Stimulated activated CD8-positive, alpha-beta memory T cell treated with anti-CD3 and anti-CD28 coated beads, Interleukin-15, amount 100 ng/mL, for 4 hours (primary cell): ENCODE data around the gene HPCAL4.

Experiments used
- DNase-seq, 2 donors: peaks; one replicate each; pipeline ENCODE4 v3.0.0-alpha.2; 2020; ENCODE audit warnings: low read depth in 2 of 2

Gene HPCAL4

DNA sequence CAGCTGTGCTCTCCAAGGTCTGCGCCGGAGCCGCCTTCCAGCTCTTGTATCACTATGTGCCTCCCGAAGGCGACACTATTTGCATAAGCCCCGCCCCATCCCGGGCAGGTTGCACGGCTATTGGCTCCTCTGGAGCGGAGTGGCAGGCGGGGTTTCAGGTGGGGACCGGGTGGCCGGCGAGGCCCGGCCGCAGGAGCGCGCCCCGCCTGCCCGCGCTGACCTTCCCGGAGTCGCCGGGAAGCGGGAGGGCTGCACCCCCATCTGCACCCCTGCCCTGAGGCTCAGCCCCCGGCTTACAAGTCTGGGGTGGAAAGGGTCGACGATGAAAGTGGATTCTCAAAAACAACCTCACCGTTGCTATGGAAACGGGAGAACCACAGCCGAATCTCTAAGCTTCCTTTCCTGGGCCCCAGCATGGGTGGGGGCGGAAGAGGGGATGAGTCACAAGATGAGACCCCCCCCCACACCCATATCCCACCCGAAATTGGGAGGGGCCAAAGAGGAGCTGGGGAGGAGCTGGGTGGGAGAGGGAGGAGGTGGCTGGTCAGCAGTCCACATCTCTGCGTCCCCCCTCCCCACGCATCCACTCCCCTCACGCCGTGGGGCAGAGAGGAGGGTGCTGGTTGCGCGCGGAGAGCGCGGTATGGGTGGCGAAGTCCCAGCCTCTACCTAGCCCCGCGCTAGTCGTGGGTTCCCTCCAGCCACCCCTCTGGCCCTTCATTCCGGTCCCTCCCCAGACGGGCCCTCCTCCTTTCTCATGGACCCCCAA, at the start of gene HPCAL4:
Gene HPCAL4 (minus strand): TSS at position 51 of the 769 bp plus-strand sequence. CDS start 6,830 bp downstream, outside the sequence.
- peak; percentile 73 to 91 for DNase-seq

DNA sequence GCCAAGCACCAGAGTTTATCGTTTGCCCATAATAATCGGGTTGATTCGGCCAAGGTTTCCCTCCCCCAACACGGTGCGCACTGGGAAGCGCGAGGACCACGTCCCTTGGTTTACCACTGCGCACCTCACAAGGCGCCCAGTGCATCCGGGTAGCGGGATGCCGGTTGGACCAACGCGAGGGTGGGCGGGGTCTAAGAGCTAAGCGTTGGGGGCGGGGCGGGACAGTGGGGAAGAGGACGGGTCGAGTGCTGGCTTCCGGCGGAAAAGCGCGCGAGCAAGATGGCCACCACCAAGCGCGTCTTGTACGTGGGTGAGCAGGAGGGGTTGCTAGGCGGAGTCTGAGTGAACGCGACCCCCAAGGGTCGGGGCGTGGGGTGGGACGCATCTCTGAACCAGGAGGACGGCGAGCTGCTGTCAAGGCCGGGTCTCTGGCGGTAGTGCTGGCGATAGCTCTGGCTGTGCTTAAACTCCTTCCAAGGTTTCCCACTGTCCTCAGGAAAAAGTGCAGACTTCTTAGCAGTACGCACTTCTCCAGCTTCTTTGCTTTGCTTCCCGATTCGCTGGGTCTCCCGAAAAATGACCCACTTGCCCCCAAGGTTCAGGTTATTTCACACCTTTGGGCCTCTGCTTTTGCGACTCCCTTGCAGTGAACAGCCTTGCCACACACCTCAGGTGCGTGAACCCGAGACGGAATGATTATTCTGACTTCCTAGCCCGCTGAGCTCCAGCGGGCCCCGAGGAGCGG, 47.6 kb upstream of the HPCAL4 start, which contains the start of gene PPIE:
Gene PPIE (plus strand): TSS at position 261 of the 745 bp plus-strand sequence. CDS start 19 bp downstream, at position 280.
- DNase-seq = peak; percentile 89 to 92

DNA sequence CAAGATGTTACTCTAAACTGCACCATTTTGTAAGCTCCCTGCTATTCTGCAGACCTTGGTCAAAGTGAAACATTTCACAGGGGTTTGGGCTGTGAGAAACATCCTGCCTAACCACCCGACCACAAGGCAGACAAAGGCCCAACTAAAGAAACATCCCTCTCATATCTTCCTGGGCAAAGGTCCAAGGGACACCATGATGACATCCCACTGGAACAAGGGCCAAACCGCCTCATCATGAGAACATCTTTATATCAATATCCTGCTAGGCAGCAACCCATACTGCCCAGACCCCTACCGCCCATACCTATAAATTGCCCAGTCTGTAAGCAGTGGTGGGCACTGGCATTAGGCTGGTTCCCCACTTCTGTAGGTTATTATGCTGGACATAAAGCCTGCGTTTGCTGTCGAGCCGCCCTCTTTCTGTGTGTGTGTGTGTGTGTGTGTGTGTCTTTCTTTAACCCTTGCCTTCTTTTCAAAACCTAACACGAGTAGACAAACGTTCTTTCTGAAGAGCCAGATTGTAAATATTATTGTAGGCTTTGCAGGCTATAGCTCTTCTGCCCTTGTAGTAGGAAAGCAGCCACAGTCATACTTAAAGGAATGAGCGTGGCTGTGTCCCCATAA, 46.4 kb upstream of the HPCAL4 start:
- DNase-seq = no peak

DNA sequence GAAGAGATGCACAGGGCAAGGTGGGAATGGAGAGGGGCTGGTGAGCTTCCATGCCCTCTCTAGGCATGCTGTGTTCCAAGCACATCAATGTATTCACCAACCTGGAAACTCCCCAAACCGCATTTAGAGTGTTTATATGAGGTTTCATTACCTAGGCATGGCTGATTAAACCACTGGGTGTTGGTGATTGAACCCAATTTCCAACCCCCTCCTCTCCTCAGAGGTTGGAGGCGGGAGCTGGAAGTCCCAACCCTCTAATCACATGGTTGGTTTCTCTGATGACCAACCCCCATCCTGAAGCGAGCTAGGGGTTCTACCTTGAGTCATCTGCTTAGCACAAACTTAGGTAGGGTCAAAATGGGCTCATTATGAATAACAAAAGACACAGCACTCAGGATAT, 44.5 kb upstream of the HPCAL4 start:
- no peak for DNase-seq

DNA sequence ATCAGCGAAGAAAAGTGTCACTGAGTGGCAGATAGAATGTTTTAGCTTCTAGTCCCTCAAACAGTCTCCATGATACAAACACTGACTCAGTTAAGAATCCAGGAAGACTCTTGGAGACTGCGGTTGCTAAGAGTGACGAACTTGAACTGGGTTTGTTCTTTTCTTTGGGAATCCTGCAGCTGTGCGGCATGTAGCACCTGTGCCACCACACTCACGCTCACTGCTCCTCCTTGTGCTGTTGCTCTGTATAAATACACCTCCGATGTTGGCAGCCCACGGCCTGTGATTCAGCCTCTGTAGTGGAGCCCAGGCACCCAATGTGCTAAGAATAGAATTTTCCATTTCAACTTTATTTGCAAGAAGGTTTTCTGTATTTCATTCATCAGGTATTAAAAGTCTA, 41.9 kb upstream of the HPCAL4 start:
- DNase-seq = no peak

DNA sequence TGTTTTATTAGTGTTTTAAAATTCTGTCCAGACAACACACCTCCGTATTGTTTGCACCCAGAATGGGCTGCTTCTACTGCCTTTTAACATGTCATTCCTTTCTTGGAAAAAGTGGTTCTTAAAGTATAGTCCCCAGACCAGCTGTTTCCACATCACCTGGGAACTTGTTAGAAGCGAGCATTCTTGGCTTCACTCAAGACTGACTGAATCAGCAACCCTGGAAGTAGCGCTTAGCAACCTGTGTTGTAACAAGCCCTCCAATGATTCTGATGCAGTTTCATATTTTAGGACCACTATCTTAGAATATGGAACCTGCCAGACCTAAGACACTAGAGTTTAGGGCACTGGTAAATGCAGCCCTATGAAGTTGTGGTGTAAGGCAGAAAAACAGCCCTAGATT, 41.5 kb upstream of the HPCAL4 start:
- DNase-seq = no peak

DNA sequence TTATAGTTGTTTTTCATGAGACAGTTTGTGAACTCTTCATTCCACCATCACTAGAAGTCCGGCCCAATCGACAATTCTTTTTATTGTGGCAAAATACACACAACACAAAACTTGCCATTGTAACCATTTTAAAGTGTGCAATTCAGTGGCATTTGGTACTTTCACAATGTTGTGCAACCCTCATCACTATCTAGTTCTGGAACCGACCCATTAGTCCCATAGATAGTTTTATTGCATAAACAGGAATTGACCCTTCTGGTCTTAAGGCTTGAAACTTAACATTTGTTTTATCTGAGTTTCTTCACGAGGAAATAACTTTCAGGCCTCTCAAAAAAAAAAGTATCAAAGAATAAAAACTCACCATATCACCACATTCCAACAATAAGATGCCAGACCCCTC, 38.6 kb upstream of the HPCAL4 start:
- DNase-seq = no peak

DNA sequence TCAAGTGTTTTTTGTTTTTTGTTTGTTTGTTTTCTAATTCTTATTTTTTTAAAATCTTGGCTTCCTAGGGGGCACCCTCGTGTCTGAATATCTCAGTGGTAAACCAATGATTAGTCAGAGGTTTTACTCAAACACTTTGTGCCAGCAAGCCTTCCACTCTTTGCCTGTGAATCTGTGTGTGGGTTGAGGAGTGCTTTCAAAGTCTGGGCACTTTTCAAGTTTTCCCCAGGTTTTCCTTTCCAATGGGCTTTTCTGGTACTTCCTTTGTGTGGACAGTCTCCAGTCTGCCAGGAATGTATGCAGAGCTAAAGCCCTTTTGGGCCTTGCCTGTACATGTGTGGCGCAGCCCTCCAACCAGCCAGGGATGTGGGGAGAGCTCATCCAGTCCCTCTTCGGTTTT, 37.8 kb upstream of the HPCAL4 start:
- no peak for DNase-seq

DNA sequence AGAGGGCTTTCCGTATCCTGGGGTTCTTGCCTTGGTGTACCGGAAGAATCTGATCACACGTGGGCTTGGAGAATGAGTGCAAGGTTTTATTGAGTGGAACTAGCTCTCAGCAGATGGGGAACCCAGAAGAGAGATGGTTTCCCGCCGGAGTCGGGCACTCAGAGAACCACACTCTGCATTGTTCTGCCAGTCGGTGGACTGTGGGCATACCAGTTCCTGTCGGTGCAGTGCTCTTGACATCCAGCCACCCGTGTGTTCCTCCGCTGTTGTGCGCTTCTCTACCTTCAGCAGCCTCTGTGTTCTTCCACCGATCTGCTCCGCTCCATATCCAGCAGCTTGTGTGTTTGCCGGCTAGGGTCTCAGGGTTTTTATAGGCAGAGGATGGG, 36.7 kb upstream of the HPCAL4 start:
- no peak for DNase-seq

DNA sequence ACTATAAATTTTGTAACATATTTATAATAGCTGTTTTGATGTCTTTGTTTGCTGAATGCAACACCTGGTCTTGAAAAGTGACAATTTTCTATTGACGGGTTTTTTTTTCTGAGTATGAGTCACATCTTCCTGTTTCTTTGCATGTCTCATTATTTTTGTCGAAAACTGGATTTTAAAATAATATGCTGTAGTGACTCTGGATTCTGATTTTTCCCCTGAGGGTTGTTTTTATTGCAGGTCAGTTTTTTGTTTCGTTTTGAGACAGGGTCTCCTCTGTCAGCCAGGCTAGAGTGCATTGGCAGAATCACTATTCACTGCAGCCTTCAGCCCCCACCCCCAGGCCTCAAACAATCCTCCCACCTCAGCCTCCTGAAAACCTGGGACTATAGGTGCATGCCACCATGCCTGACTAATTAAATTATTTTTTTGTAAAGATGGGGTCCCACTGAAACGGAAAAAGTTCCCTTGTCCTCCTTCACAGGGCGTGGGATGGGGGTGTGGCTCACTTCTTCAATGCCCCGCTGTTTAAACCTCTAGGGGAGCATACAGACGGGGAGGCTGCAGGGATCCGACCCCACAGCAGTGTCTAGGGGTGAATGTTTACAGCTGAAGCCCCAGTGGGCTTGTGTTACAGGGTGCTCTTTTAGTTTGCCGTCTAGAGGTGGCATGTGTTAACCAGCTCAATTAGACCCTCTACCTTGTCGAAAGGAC, 36.1 kb upstream of the HPCAL4 start:
- no peak for DNase-seq

DNA sequence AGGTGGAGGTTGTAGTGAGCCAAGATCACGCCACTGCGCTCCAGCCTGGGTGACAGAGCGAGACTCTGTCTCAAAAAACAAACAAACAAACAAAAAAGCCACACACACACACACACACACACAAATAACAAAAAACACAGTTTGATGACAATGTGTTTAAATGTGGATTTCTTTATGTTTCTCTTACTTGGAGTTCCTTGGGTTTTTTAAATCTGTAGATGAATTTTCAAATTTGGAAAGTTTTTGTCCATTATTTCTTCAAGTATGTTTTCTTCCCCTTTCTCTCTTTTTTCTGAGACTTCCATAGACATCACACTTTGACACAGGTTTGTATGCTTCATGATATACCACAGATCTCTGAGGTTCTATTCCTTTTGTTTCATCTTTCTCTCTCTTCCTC, 35.4 kb upstream of the HPCAL4 start:
- DNase-seq = no peak

DNA sequence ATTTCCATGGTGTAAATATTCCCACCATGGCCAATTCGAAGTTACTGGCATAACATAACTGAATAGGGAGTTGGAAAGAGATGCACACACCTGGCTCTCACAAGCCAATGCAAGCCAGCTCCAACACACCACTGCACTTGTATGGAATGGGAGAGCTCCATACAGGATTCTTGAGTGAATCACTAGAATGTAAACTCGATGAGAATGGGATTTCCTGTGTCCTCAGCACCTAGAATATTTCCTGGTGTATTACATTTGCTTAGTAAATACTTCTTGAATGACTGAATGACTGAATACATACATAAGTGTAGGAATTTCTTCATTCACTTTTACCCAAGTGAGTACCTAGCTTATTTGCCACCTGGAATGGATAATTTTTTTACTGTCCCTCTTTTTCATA, 31.3 kb upstream of the HPCAL4 start:
- DNase-seq = no peak

DNA sequence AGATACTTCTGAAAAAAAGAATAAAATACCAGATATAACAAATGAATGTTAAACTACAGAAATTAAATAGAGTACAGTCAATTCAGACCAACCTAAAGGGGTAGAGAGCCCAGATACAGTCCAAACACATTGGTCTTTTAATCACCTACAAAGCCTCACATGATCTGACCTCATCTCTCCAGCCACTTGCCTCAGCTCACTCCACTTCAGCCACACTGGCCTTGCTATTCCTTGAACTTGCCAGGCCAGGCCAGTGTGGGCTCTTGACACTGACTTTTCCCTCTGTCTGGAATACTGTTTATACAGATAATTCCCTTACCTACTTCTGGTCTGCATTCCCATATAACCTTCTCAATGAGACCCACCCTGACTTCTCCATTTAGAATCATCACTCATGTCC, 30.4 kb upstream of the HPCAL4 start:
- DNase-seq = no peak

DNA sequence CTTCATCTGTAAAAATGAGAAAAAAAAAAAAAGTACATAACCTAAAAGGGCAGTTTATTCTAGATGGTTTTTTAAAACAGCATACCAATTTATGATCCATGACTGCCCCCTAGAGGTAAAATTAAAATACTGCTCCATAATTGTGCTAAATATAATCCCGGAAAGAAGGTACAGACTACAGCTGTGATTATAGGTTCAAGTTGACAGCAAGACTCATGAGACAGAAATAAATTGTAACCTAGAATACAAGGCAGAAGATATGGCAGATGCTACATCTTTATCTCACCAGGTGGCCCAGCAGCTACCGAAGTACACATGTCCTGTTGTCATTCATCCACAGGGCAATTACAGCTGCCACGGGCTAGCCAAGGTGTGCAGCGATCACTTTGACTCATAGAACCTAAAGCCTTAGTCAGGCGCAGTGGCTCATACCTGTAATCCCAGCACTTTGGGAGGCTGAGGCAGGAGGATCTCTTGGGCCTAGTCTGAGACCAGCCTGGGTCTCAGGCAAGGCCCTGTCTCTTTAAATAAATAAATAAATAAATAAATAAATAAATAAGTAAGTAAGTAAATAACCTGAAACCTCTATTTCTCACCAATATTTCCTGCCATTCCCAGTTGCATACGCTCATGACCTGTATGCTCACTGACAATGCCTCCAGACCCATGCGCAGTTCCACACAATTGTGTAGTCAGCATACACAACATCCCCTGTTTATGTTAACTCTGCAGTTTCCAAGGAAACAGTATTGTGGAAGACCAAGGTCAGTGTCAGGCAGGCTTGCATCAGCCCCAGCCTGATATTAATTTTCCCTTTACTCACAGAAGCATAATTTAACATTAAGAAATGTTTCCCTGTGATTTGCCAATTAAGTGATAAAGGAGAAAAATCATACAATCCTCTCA, 29.1 kb upstream of the HPCAL4 start:
- no peak for DNase-seq

DNA sequence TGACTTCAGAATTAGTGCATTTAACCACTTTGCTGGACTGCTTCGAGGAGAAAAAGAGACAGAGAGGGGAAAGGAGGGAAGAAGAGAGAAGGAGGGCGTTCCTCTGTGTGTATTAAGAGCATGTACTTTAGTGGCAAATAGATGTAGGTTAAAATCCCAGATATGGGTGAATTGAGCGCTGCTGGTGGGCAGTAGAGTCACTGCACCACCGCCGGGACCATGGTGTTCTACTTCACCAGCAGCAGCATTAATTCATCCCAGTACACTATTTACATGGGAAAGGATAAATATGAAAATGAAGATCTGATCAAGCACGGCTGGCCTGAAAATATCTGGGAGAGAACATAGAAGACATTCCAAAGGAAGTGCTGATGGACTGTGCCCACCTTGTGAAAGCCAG, 26.6 kb upstream of the HPCAL4 start:
- DNase-seq = no peak

DNA sequence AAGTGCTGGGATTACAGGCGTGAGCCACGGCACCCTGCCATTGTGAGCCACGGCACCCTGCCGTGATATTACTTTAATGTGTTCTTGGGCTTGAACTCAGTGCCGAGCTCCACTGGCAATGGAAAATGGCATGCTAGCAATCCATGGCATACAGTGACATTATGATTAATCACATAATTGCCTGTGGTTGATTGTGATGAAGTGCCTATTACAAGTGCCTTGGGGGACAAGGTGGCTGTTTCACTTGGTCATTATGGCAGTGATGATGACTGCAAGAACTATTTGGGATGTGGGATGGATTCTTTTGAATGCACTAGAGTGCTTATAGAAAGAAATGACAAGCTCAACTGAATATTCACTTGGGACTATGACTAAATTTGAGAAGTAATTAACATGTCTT, 22.3 kb upstream of the HPCAL4 start:
- DNase-seq = no peak

DNA sequence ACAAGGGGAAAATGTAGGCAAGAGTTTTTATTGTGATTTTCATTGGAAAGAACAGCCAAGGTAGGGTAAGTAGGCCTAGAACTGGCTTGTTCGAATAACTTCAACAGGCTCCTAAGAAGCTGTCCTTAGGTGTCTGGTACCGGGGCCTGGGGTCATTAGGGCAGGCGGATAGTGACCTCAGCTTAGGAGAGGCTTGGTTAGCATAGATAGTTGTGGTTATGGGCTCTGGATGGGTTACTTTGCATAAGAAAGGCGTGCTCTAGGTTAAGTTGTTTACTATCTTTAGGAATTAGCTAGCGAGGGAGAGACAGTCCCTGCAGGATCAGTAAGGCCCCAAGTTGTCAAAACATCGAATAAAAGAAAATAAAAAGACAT, 20.7 kb upstream of the HPCAL4 start:
- no peak for DNase-seq

DNA sequence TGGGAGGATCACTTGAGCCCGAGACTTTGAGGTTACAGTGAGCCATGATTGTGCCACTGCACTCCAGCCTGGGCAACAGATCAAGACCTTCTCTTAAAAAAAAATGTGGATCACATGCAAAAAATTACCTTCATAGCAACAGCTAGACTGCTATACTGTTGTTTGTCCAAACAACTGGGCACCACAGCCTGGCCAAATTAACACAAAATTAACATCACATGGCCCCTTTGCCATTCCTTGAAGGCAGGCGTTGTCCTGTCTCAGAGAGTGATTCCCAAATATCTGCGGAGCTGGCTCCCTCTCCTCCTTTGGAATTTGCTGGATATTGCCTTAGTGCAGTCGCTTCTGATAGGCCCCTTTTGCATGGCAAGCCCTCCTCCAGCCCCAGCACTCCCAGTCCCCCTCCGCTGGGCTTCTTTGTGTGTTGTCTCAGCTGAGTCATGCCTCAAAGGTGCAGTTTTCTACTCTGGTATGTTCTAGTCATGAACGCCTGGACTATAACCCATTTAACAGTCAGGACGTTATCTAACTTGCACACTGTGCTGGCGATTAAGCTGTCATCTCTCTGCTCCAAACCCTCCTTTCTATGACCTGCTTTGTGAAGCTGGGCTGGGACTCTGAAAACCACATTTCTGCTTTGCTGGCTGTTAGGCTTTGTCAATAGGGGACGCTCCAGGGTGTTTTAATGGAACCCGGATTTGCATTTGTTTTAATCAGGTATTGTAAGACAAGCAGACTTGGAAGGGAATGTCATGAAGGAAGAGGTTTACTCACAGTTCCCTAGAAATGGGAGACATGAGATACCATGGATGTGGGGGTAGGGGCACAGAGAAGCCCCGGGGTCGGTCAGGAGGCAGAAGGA, 20.1 kb upstream of the HPCAL4 start:
- DNase-seq = no peak

DNA sequence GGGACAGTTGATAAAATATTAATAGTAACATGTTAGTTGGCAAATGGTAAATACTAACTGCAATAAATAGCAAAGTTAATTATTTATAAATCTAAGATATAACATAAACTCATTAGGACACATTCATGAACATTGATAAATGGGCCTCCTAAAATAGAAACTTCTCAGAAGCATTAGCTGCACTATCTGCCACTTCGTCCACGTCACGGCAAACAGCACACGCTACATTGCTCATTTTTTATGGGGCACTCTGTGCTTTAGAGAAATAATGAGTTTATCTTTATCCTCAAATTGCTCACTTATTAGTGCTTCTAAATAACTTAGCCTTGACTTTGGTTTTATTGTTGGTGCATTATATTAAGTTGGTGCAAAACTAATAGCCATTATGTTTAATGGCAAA, 16.3 kb upstream of the HPCAL4 start:
- no peak for DNase-seq

DNA sequence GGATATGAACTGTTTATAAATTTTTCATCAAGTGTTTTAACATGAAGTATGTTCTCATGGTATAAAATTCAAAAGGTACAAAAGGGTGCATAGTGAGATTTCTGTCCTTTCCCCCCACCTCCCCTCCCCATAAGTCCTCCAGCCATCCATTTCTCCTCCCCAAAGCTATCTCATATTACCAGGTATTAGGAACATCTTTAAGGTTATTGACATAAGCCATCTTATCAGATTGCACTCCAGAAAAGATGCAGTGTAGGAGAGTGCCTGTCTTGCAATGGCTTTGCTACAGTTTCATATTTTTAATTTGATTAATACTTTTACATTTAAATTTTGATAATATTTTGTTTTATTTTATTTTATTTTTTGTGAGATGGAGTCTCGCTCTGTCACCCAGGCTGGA, 13.5 kb upstream of the HPCAL4 start:
- DNase-seq = no peak
